PC-9 (cell line): ENCODE measurements around the gene F2RL2. TPM values are rescaled to one million over a fixed set of nuclear protein-coding genes. Genes with fewer than 3 reads are reported as not detected.

Experiments used
- BruUV-seq: library from RNA; stranded (reverse); fragments of 400-500 nt; replicated peaks from 2 replicates; lab custom pipeline; 2021; lab: Mats Ljungman, UMichigan
- CTCF ChIA-PET: fragments of 300-600 bp; sonication (Branson Sonifier 250); formaldehyde crosslinking; loops from one replicate; lab custom pipeline; 2022; ENCODE audit warnings: antibody characterized with exemption; lab: Charles Lee
- POLR2A ChIA-PET: fragments of 300-600 bp; sonication (Branson Sonifier 250); formaldehyde crosslinking; loops from one replicate; lab custom pipeline; 2022; ENCODE audit warnings: antibody characterized with exemption; ENCODE audit not compliant: unreplicated experiment; lab: Charles Lee
- DNase-seq, 2 experiments: peaks; one replicate each; pipeline versions ENCODE4 v3.0.0 to v3.0.0-alpha.2; 2015 to 2022; ENCODE audit warnings: mixed read lengths in 1 of 2
- H2AFZ ChIP-seq: fragments of 200-600 bp; sonication (generic); 2 replicates; pipeline ENCODE4 v1.8.1; 2017; ENCODE audit warnings: antibody characterized with exemption
- H3F3A ChIP-seq: fragments of 200-600 bp; sonication (generic); 2 replicates; pipeline ENCODE4 v1.8.1; 2017; ENCODE audit warnings: antibody characterized with exemption, mild to moderate bottlenecking, low read depth; ENCODE audit not compliant: insufficient read depth
- H3K27ac ChIP-seq: fragments of 200-600 bp; sonication (generic); 2 replicates; pipeline ENCODE4 v1.6.1; 2016; ENCODE audit warnings: mixed run types
- H3K27me3 ChIP-seq: fragments of 200-600 bp; sonication (generic); 2 replicates; pipeline ENCODE4 v1.6.1; 2016; ENCODE audit warnings: low read depth, mixed run types; ENCODE audit not compliant: insufficient read depth
- H3K36me3 ChIP-seq: fragments of 200-600 bp; sonication (generic); 2 replicates; pipeline ENCODE4 v1.6.1; 2016; ENCODE audit warnings: low read depth, mixed run types
- H3K4me1 ChIP-seq: fragments of 200-600 bp; sonication (generic); replicated peaks from 2 replicates; pipeline ENCODE4 v1.6.1; 2016; ENCODE audit warnings: mixed run types; ENCODE audit not compliant: insufficient read depth
- H3K4me2 ChIP-seq: fragments of 200-600 bp; sonication (generic); 2 replicates; pipeline ENCODE4 v1.6.1; 2017; ENCODE audit warnings: mixed run types
- H3K4me3 ChIP-seq: fragments of 200-600 bp; sonication (generic); 2 replicates; pipeline ENCODE4 v1.6.1; 2016; ENCODE audit warnings: mixed run types
- H3K79me2 ChIP-seq: fragments of 200-600 bp; sonication (generic); 2 replicates; pipeline ENCODE4 v1.6.1; 2017; ENCODE audit warnings: low read depth, mixed run types
- H3K9me2 ChIP-seq: fragments of 200-600 bp; sonication (generic); 2 replicates; pipeline ENCODE4 v1.8.1; 2017; ENCODE audit warnings: mild to moderate bottlenecking; ENCODE audit not compliant: insufficient read depth
- H3K9me3 ChIP-seq: fragments of 200-600 bp; sonication (generic); 2 replicates; pipeline ENCODE4 v1.8.1; 2016; ENCODE audit warnings: low read depth; ENCODE audit not compliant: insufficient read depth
- H4K20me1 ChIP-seq: fragments of 200-600 bp; sonication (generic); 2 replicates; pipeline ENCODE4 v1.8.1; 2017; ENCODE audit not compliant: insufficient read depth
- EZH2 ChIP-seq: fragments of 200-600 bp; sonication (generic); IDR thresholded peaks from 2 replicates; pipeline ENCODE4 v1.8.0; 2017; ENCODE audit warnings: antibody characterized with exemption, low read depth
- intact Hi-C: fragments of 100-400 bp; cut with micrococcal nuclease; formaldehyde crosslinking; loops from one replicate; pipeline ENCODE4 v1.10.0; 2022; ENCODE audit not compliant: unreplicated experiment
- total RNA-seq: library from RNA; stranded (reverse); gene quantifications from 2 replicates; pipeline ENCODE4 v1.2.3, GENCODE V29; 2021
- TF ChIP-seq, protein P1 (sequence below): fragments of 200-600 bp; sonication (generic); conservative IDR thresholded peaks from 2 replicates; pipeline ENCODE4 v1.6.1; 2017; ENCODE audit warnings: mixed run types, antibody characterized with exemption, mild to moderate bottlenecking, moderate library complexity

F2RL2 gene
- total RNA-seq, 1 experiment from 2014 or later = 3.5 TPM

DNA sequence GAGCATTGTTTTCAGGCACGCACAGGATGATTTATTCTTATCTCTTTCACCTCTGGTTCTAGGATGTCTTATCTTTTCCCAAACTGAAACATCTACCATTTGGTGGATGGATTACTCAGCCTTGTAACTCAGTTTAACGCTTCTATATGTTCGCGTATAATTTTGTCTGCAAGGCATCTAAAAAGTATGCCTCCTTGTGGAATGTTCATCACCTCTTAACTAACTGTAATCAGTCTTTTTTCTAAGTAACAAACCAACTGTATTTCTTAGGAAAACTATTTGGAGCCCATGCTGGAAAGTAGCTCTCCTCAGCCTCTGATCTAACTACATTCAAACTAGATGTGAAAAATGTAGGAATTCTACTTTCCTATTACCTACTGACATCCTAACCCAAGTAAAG is 11.5 kb upstream of the F2RL2 start:
- Histone ChIP-seq H3K27ac (no peak overlapping the region), H3K36me3 (no peaks in the 10 kb centered on the region), H3K4me2 (no peak overlapping the region), H3K79me2 (no peaks in the 10 kb centered on the region), H3K4me3 (no peak overlapping the region), H4K20me1 (no peaks in the 10 kb centered on the region), H3K9me2 (no peaks in the 10 kb centered on the region), H3K9me3 (0 out of 2 replicates have a peak, but pooled peaks cover 2% of the 10 kb centered on the region), H2AFZ (no peak overlapping the region), H3K27me3 (no peaks in the 10 kb centered on the region), H3K4me1 (no peaks in the 10 kb centered on the region), H3F3A (no peaks in the 10 kb centered on the region)
- intact Hi-C loops = no loop called here
- ChIA-PET CTCF (no interaction called here), POLR2A (no interaction called here)
- no peak for DNase-seq
- TF ChIP-seq, protein P1, sequence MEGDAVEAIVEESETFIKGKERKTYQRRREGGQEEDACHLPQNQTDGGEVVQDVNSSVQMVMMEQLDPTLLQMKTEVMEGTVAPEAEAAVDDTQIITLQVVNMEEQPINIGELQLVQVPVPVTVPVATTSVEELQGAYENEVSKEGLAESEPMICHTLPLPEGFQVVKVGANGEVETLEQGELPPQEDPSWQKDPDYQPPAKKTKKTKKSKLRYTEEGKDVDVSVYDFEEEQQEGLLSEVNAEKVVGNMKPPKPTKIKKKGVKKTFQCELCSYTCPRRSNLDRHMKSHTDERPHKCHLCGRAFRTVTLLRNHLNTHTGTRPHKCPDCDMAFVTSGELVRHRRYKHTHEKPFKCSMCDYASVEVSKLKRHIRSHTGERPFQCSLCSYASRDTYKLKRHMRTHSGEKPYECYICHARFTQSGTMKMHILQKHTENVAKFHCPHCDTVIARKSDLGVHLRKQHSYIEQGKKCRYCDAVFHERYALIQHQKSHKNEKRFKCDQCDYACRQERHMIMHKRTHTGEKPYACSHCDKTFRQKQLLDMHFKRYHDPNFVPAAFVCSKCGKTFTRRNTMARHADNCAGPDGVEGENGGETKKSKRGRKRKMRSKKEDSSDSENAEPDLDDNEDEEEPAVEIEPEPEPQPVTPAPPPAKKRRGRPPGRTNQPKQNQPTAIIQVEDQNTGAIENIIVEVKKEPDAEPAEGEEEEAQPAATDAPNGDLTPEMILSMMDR = no peak
- no peak for TF ChIP-seq EZH2
- BruUV-seq = no TSS peak

DNA sequence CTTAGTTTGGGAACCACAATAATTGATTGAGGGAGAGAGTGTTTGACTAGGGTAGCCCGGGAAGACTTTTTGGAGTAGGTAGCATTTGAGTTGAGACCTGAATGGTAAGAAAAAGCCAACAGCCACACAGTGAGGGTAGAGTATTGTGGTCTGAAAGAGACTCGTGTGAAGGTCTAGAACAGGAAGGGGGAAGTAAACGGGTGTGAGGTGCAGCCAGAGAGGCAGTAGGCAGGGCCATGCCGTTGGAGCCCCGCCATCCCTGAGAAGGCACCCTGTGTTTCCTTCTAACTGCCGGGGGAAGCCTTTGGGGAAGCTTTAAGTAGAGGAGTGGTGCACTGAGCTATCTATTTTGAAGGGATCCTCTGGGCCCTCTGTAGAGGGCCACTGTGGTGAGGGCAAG is 3.5 kb upstream of the F2RL2 start:
- intact Hi-C loops = no loop called here
- Histone ChIP-seq H3F3A (no peaks in the 10 kb centered on the region), H2AFZ (no peak overlapping the region), H3K4me3 (no peak overlapping the region), H3K27me3 (no peaks in the 10 kb centered on the region), H3K36me3 (no peaks in the 10 kb centered on the region), H3K9me3 (no peaks in the 10 kb centered on the region), H3K79me2 (no peaks in the 10 kb centered on the region), H3K4me1 (peaks cover 8% of the 10 kb centered on the region; the same call in 1 of the 2 replicates), H3K27ac (no peak overlapping the region), H3K4me2 (no peak overlapping the region), H3K9me2 (no peaks in the 10 kb centered on the region), H4K20me1 (no peaks in the 10 kb centered on the region)
- no peak for DNase-seq
- ChIA-PET POLR2A (interaction anchor here (0.5 kb wide), 1 partner anchor 140 kb away, joined by 3 read pairs; no protein-coding TSS in a partner anchor), CTCF (no interaction called here)
- TF ChIP-seq, protein P1 = no peak
- TF ChIP-seq EZH2 = no peak
- no TSS peak for BruUV-seq

DNA sequence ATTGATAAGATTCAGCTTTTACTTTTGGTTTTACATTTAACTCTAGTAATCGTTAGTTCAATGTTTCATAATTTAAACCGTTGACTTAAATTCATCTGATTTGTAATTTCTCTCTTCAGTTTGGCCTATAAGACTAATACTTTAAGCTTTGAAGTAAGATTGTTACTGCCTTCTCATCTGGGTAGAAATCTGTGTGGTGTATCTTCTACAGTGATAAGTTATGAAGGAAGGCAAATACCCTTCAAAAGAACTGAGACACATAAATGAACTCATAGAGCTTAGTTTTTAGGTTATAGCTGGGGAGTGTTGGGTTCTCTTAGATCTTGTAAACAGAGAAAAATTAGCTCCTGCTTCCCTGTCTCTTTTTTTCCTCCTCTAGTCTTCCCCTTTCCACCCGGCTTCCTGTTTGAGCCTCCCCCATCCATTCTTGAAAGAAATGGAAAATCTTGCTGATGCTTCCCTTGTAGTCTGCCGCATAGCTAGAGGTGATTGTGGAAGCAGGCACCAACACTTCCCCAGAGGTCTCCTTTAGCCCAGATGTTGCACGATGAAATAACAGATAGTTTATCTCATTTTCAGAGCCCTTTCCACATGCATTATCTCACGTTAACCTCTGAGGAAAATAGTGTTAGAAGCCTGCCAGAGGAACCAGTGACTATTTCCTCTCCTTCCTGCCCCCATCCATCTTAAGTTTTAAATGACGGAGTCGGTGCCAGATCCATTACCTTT is 2.0 kb upstream of the F2RL2 start:
- no peaks in the 10 kb centered on the region for H3K9me2 ChIP-seq
- ChIA-PET POLR2A (no interaction called here), CTCF (interaction anchor here (0.6 kb wide), 1 partner anchor 142 kb away, joined by 3 read pairs; no protein-coding TSS in a partner anchor)
- intact Hi-C loops = no loop called here
- no peak overlapping the region for H2AFZ ChIP-seq
- no peaks in the 10 kb centered on the region for H3F3A ChIP-seq
- 0 out of 2 replicates have a peak, but pooled peaks cover 3% of the 10 kb centered on the region for H3K9me3 ChIP-seq
- no peaks in the 10 kb centered on the region for H3K27me3 ChIP-seq
- no peaks in the 10 kb centered on the region for H4K20me1 ChIP-seq
- BruUV-seq = no TSS peak
- TF ChIP-seq, protein P1 = no peak
- TF ChIP-seq EZH2 = no peak
- H3K4me3 ChIP-seq = no peak overlapping the region
- no peak overlapping the region for H3K4me2 ChIP-seq
- H3K27ac ChIP-seq = no peak overlapping the region
- no peaks in the 10 kb centered on the region for H3K79me2 ChIP-seq
- no peak for DNase-seq
- H3K4me1 ChIP-seq = peaks cover 8% of the 10 kb centered on the region; the same call in 1 of the 2 replicates
- no peaks in the 10 kb centered on the region for H3K36me3 ChIP-seq
